Hypothalamus (tissue), 51 donors: ENCODE data around the gene PTPRZ1.

Experiments used
- DNase-seq, 51 donors: peaks; one replicate each; lab custom pipeline; 2025; lab: John Stamatoyannopoulos, UW

The PTPRZ1 gene

DNA sequence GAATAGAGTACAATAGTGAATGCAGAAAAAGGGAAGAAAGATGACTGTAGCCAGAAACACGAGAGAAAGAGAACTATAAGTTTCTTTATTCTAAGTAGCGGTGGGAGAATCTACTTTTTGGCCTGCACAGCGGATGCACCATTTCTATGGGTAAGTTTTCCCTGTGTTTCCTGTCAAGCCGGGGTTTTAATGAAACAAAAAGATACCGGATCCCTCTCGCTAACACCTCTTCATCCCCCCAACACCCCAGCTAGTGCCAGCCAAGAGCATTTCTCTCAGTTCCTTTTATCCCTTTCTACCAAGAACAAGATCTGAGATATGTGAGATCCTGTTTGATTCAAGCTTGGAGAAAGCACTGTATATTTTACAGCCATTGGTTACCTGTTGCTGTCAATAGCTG lies 14.7 kb downstream of the PTPRZ1 start:
- no peak for DNase-seq

GRCh38 chr7:121890833-121891232 lies 17.9 kb downstream of the PTPRZ1 start:
- no peak for DNase-seq

- DNase-seq = no peak
Measured at GRCh38 chr7:121891731-121892130, 18.8 kb downstream of the PTPRZ1 start.

DNA sequence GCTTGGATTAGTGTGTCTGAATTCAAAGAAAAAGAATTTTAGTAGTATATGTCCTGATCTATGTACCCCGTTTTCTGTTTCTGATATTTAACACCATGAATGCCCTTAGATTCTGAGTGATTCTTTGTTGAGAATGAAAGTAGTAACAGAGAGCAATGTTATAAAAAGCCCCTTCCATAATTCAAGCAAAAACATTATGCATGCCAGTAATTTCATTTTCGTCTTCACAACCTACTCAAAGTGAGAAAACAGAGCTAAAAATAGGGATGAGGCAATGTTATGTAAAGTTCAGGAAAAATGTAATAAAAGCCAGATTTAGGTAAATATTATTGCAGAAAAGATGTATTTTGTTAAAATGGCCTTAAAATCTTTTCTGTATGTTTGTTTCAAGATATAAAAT lies 28.1 kb downstream of the PTPRZ1 start:
- DNase-seq = no peak

DNA sequence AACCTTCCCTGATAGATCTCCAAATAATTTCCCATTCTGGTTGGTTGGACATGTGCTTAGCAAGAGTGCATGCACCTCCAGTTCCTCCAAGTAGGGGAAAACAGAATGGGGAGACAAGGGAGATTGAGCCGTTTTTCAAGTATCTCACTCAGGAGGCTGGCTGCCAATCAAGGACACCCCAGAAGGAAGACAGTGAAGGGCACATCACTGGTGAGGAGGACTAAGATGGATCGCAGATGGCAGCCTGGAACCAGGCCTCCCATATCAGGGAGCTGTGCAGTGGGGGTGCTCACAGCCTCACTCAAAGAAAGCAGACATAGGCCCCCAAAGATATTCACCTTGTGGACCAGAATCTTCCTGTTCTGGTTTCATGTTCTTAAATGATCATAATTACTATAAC lies 31.2 kb downstream of the PTPRZ1 start:
- DNase-seq = no peak

GRCh38 chr7:121908042-121908441 lies 35.1 kb downstream of the PTPRZ1 start:
- DNase-seq = no peak

DNA sequence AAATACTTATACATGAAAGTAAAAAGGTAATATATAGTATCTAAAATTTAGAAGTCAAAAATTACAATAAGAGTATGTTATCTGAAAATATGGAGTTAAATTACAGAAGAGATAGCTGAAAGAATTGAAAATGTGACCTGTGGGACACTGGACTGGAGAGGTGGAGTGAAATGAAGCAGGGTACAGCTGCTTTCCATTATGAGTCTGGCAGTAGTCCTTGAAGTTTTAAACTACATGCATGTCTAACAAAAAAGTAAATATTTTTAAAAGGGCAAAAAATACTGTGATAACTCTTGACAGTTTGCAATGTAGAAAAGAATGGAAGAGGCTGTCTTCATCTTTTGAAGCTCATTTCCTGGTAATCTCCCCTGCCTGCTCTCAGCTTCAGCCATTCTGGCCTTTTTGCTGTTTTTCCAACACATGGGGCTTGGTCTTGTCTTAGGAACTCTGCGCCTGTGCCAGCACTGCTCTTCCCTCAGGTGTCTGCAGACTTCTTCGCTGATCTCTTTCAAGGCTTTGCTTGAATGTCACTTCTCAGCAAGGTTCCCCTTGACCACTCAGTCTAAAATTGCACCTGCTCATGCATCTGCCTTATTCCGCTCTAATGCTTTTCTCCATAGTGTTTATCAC lies 36.9 kb downstream of the PTPRZ1 start:
- no peak for DNase-seq

- DNase-seq = peak in 2 of 51 donors; percentile 6 to 27
Measured at GRCh38 chr7:121913947-121914675, 41.1 kb downstream of the PTPRZ1 start.

GRCh38 chr7:121914676-121915279 lies 41.8 kb downstream of the PTPRZ1 start:
- DNase-seq = no peak

DNA sequence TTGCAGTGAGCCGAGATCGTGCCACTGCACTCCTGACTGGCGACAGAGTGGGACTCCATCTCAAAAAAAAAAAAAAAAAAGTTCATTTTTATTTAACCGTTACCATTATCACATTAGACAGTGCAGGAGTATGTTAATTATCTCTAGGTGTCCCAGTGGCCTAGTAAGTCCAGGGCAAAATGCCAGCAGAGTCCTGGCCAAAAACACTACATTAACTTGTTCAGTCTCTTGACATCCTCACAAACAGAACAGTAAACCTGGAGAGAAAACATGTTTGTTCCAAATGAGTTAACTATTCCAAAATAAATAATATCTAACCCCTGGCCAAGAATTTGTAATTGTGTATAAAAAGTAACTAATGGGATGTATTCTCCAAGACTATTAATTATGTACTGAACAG lies 43.2 kb downstream of the PTPRZ1 start:
- peak in 10 of 51 donors; percentile 1 to 37 (median 9) for DNase-seq

GRCh38 chr7:121919986-121920385 lies 47.0 kb downstream of the PTPRZ1 start:
- no peak for DNase-seq

DNA sequence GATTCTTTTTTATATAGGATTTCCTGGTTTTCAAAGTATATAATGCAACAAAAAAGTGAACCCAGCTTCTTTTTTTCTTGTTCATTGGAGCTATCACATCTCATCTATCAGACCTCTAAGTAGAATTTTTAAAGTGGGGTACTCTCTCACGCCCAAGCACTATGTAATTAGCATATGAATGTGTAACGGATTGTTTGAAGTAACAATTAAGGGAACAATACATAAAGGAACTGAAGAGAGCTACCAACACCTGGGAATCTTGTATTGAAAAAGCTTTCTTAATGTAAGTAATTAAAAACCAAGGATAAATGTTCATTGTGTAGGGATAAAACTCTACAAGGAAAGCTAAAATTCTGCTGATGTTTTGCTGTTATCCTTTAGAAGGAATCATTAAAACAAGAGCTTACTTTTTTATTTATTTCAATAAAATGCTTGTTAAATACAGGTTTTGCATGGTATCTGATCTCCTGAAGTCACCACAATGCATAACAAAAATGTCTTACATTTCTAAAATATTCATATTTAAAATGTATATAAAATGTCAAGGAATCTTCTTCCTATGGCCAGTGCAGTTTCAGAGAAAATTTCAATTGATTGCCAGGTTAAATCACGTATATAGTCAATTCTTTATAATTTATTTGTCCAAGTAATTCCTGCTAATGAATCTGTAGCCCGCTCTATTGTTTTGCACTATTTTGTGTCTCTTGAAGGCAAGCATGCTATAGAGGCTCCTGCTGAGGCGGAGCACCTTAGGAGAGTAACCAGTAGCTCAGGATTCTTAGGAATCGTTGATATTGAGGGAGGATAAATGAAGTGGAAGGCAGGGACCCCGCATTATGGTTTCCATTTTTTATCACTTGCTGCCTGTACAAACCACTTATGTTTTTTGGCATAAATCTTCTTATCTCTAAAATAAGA lies 51.6 kb downstream of the PTPRZ1 start:
- DNase-seq = no peak

GRCh38 chr7:121931149-121931902 lies 58.4 kb downstream of the PTPRZ1 start:
- DNase-seq = no peak

DNA sequence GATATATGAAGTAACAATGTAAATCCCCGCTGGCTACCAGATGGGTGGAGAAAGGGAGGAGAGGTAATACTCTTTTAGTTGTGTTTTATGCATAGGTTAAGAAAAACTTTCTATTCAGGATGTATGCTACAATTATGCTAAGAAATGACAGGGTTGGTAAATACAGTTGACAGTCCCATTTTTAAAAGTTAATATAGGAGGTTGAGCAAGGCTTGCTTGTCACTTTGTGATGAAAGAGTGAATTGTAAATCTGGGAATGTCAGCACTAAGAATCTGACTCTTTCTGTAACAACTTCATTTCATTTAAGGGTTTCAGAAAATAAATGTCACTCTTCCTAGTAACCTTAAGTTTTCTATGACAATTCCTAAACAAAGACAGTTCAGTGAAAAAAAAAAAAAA lies 59.8 kb downstream of the PTPRZ1 start:
- no peak for DNase-seq

- DNase-seq = no peak
Measured at GRCh38 chr7:121936951-121937623, 64.1 kb downstream of the PTPRZ1 start.

- no peak for DNase-seq
Measured at GRCh38 chr7:121938429-121938996, 65.6 kb downstream of the PTPRZ1 start.

GRCh38 chr7:121940918-121941317 lies 68.0 kb downstream of the PTPRZ1 start:
- no peak for DNase-seq

GRCh38 chr7:121941830-121942229 lies 68.9 kb downstream of the PTPRZ1 start:
- no peak for DNase-seq

DNA sequence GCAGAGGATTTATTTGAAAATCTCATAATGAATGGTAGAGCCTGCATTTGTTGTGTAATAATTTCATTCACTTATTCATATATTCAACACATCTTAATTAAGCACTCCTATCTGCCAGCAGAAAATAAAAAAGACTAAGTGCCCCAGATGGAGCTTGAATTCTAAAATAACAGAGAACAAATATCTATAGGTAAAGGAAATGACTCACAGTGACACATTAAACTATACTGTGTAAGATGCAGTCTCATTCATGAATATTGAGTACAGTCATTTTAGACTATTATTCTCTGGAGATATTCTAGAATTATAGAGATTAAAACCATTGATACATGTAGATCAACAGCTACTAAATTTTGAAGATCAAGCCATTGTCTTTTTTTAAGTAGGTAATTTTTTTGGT lies 72.1 kb downstream of the PTPRZ1 start:
- DNase-seq = no peak
